A549 (cell line): ENCODE data around the gene PIAS4. TPM values are rescaled to one million over a fixed set of nuclear protein-coding genes. Genes with fewer than 3 reads are reported as not detected.

Experiments
- ATAC-seq, 2 experiments: fragments of 200-7000 bp in 1 of 2; fragments of >200 bp in 1 of 2; cut with Nextera tagmentation in 1 of 2; cut with Tn5 transposase in 1 of 2; 3 replicates each; pipeline versions ENCODE4 v1.8.0 to v1.9.1; 2018 to 2020; ENCODE audit warnings: mild to moderate bottlenecking in 1 of 2, moderate library complexity in 1 of 2
- CTCF ChIA-PET: fragments of 300-600 bp; sonication (Branson Sonifier 250); formaldehyde crosslinking; extraction: SDS; loops from one replicate; lab custom pipeline; 2021; ENCODE audit warnings: antibody characterized with exemption, inconsistent platforms; lab: Yijun Ruan, JAX
- POLR2A ChIA-PET: fragments of 350-600 bp; formaldehyde crosslinking; extraction: SDS; loops from one replicate; lab custom pipeline; 2021; ENCODE audit warnings: antibody characterized with exemption, inconsistent platforms; lab: Yijun Ruan, JAX
- DNase-seq, 2 experiments: peaks; one replicate each; pipeline versions ENCODE4 v3.0.0 to v3.0.0-alpha.2; 2011 to 2016; ENCODE audit warnings: low read depth in 1 of 2, low spot score in 1 of 2
- FAIRE-seq: peaks from 2 replicates; lab custom pipeline; 2011; peaks lifted over from hg19 to GRCh38; lab: Jason Lieb, UNC
- H3K27ac ChIP-seq, 2 experiments: fragments of >200 bp; sonication (Bioruptor Twin); formaldehyde crosslinking; 3 replicates each; pipeline ENCODE4 v1.5.1; 2016 to 2017
- H3K4me1 ChIP-seq: fragments of >200 bp; sonication (Bioruptor Twin); formaldehyde crosslinking; 3 replicates; pipeline ENCODE4 v1.6.1; 2016
- H3K4me2 ChIP-seq: fragments of >200 bp; sonication (Bioruptor Twin); formaldehyde crosslinking; 3 replicates; pipeline ENCODE4 v1.6.1; 2016
- H3K4me3 ChIP-seq: fragments of >200 bp; sonication (Bioruptor Twin); formaldehyde crosslinking; 3 replicates; pipeline ENCODE4 v1.5.1; 2016
- H3K9me3 ChIP-seq: fragments of >200 bp; sonication (Bioruptor Twin); formaldehyde crosslinking; 3 replicates; pipeline ENCODE4 v1.6.1; 2016
- BHLHE40 ChIP-seq: IDR thresholded peaks from 2 replicates; pipeline ENCODE4 v1.6.1; 2012; ENCODE audit warnings: low read depth, low read length, inconsistent platforms
- CBX2 ChIP-seq: fragments of 200-600 bp; sonication (generic); IDR thresholded peaks from 2 replicates; pipeline ENCODE4 v1.6.1; 2016; ENCODE audit warnings: low read depth, mild to moderate bottlenecking, borderline replicate concordance
- CBX8 ChIP-seq: fragments of 200-600 bp; sonication (generic); IDR thresholded peaks from 2 replicates; pipeline ENCODE4 v1.6.1; 2016
- CHD2 ChIP-seq: fragments of 150-350 bp; IDR thresholded peaks from 2 replicates; pipeline ENCODE4 v1.6.1; 2014; ENCODE audit warnings: low read length; ENCODE audit not compliant: partially characterized antibody
- CHD4 ChIP-seq: fragments of 200-600 bp; sonication (generic); IDR thresholded peaks from 2 replicates; pipeline ENCODE4 v1.6.1; 2016; ENCODE audit warnings: antibody characterized with exemption, mild to moderate bottlenecking, borderline replicate concordance
- EHF ChIP-seq: fragments of 250-450 bp; sonication (Bioruptor Pico); IDR thresholded peaks from 2 replicates; pipeline ENCODE4 v1.5.0; 2020; ENCODE audit warnings: mild to moderate bottlenecking
- EHMT2 ChIP-seq: fragments of 200-600 bp; sonication (generic); IDR thresholded peaks from 2 replicates; pipeline ENCODE4 v1.6.1; 2016; ENCODE audit warnings: antibody characterized with exemption, low read depth, mild to moderate bottlenecking, moderate library complexity
- FOSL2 ChIP-seq, 2 experiments: fragments of 450-650 bp in 1 of 2; fragments of >200 bp in 1 of 2; sonication (Bioruptor Twin) in 1 of 2; formaldehyde crosslinking; IDR thresholded peaks; 2 replicates each; pipeline versions ENCODE4 v1.5.0 to v1.6.1; 2016 to 2020; ENCODE audit warnings: mild to moderate bottlenecking in 1 of 2, moderate library complexity in 1 of 2
- FOXS1 ChIP-seq: fragments of 250-450 bp; sonication (Bioruptor Pico); IDR thresholded peaks from 2 replicates; pipeline ENCODE4 v1.5.0; 2020; ENCODE audit warnings: mild to moderate bottlenecking, moderate library complexity
- GATA3 ChIP-seq: IDR thresholded peaks from 2 replicates; pipeline ENCODE4 v1.6.1; 2012; ENCODE audit warnings: borderline replicate concordance
- HEYL ChIP-seq: fragments of 250-450 bp; sonication (Bioruptor Pico); IDR thresholded peaks from 2 replicates; pipeline ENCODE4 v1.8.0; 2021; ENCODE audit warnings: mild to moderate bottlenecking, moderate library complexity
- HOXA7 ChIP-seq: fragments of 250-450 bp; sonication (Bioruptor Pico); IDR thresholded peaks from 2 replicates; pipeline ENCODE4 v1.5.0; 2020; ENCODE audit warnings: mild to moderate bottlenecking, moderate library complexity
- HOXB13 ChIP-seq: fragments of 250-450 bp; sonication (Bioruptor Pico); IDR thresholded peaks from 2 replicates; pipeline ENCODE4 v1.5.0; 2020; ENCODE audit warnings: low read depth, mild to moderate bottlenecking, moderate library complexity
- HOXB5 ChIP-seq: fragments of 250-450 bp; sonication (Bioruptor Pico); IDR thresholded peaks from 2 replicates; pipeline ENCODE4 v1.5.0; 2020; ENCODE audit warnings: mild to moderate bottlenecking, moderate library complexity
- JUN ChIP-seq, 2 experiments: fragments of >200 bp; sonication (Bioruptor Twin); formaldehyde crosslinking; IDR thresholded peaks; 2 replicates in 1 of 2; 3 replicates in 1 of 2; pipeline ENCODE4 v1.6.1; 2016 to 2017
- KDM5A ChIP-seq: fragments of 200-600 bp; sonication (generic); IDR thresholded peaks from 2 replicates; pipeline ENCODE4 v1.6.1; 2016; ENCODE audit warnings: antibody characterized with exemption, mild to moderate bottlenecking
- MAZ ChIP-seq: fragments of 150-350 bp; IDR thresholded peaks from 2 replicates; pipeline ENCODE4 v1.6.1; 2014; ENCODE audit warnings: antibody characterized with exemption, low read depth, low read length, borderline replicate concordance
- MYC ChIP-seq: IDR thresholded peaks from 2 replicates; pipeline ENCODE4 v1.6.1; 2012; ENCODE audit warnings: mild to moderate bottlenecking, inconsistent platforms, low read length, improper control_type of control experiment, borderline replicate concordance
- NPAS2 ChIP-seq: fragments of 250-450 bp; sonication (Bioruptor Pico); IDR thresholded peaks from 2 replicates; pipeline ENCODE4 v1.8.0; 2022; ENCODE audit warnings: mild to moderate bottlenecking, moderate library complexity, borderline replicate concordance
- NR3C1 ChIP-seq: fragments of >200 bp; sonication (Bioruptor Twin); formaldehyde crosslinking; IDR thresholded peaks from 3 replicates; pipeline ENCODE4 v1.6.1; 2017
- PHF8 ChIP-seq: fragments of 200-600 bp; sonication (generic); IDR thresholded peaks from 2 replicates; pipeline ENCODE4 v1.6.1; 2016; ENCODE audit warnings: low read depth, mild to moderate bottlenecking, antibody characterized with exemption, moderate library complexity, borderline replicate concordance
- POLR2A ChIP-seq: IDR thresholded peaks from 2 replicates; pipeline ENCODE4 v1.6.1; 2012; ENCODE audit warnings: mild to moderate bottlenecking, low read length
- RAD21 ChIP-seq, 2 experiments: fragments of >200 bp in 1 of 2; sonication (Bioruptor Twin) in 1 of 2; formaldehyde crosslinking in 1 of 2; IDR thresholded peaks in 1 of 2; conservative IDR thresholded peaks in 1 of 2; 2 replicates in 1 of 2; 3 replicates in 1 of 2; pipeline ENCODE4 v1.6.1; 2012 to 2018; ENCODE audit warnings: inconsistent platforms in 1 of 2
- RFX5 ChIP-seq: fragments of 450-650 bp; IDR thresholded peaks from 2 replicates; pipeline ENCODE4 v1.7.1; 2014; ENCODE audit warnings: antibody characterized with exemption, mild to moderate bottlenecking, moderate library complexity
- SMC3 ChIP-seq: fragments of >200 bp; sonication (Bioruptor Twin); formaldehyde crosslinking; IDR thresholded peaks from 3 replicates; pipeline ENCODE4 v1.6.1; 2018; ENCODE audit warnings: inconsistent platforms
- ZC3H11A ChIP-seq: fragments of 450-650 bp; IDR thresholded peaks from 2 replicates; pipeline ENCODE4 v1.6.1; 2014; ENCODE audit warnings: antibody characterized with exemption, mild to moderate bottlenecking
- ZNF302 ChIP-seq: fragments of 250-450 bp; sonication (Bioruptor Pico); IDR thresholded peaks from 2 replicates; pipeline ENCODE4 v1.9.0; 2021; ENCODE audit warnings: inconsistent platforms, mild to moderate bottlenecking, moderate library complexity
- WGBS: methylation state at CpG from one replicate; pipeline ENCODE4 v1.1.6; 2017; ENCODE audit errors: missing lambda C conversion rate; 5-methylcytosine and 5-hydroxymethylcytosine counted together
- polyA plus RNA-seq, 4 experiments: library from polyadenylated mRNA; depleted of rRNA in 3 of 4; stranded (reverse); fragments of >200 nt; fragmentation: RNase III in 1 of 4; extraction: RNeasy Plus Mini Kit Qiagen cat#74134 plus additional on column Dnase treatment in 1 of 4; gene quantifications; 2 replicates in 3 of 4; 3 replicates in 1 of 4; pipeline ENCODE4 v1.2.3, GENCODE V29; 2011 to 2017
- TF ChIP-seq, protein P1 (sequence below): fragments of >200 bp; sonication (Bioruptor Twin); formaldehyde crosslinking; IDR thresholded peaks from 3 replicates; pipeline ENCODE4 v1.5.1; 2016
- TF ChIP-seq, protein P2 (sequence below): IDR thresholded peaks from 2 replicates; pipeline ENCODE4 v1.6.1; 2012; ENCODE audit warnings: low read depth, borderline replicate concordance
- TF ChIP-seq, protein P3 (sequence below): fragments of 150-350 bp; IDR thresholded peaks from 2 replicates; pipeline ENCODE4 v1.6.1; 2014; ENCODE audit warnings: low read depth, mild to moderate bottlenecking, low read length
- TF ChIP-seq, protein P4 (sequence below): fragments of 250-450 bp; sonication (Bioruptor Pico); IDR thresholded peaks from 2 replicates; pipeline ENCODE4 v1.5.0; 2020; ENCODE audit warnings: low read depth, mild to moderate bottlenecking, moderate library complexity

PIAS4 gene
- polyA plus RNA-seq, 2 of the 4 experiments (the other 2 are of a cell fraction) = 5.2 to 12.8 TPM

DNA sequence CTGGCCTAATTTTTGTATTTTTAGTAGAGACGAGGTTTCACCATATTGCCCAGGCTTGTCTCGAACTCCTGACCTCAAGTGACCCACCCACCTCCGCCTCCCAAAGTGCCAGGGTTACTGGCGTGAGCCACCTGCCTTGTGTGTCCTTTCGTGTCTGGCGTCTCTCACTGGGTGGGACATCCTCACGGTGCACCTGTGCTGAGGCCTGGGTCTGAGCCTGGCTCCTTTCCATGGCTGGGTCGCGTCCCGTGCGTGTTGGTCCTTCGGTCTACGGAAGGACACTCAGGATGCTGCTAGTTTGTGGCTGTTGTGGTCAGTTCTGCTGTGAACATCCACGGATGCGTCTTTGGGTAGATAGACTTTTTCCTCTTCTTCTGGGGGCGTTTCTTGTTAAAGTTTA is 19.6 kb downstream of the PIAS4 start:
- FAIRE-seq (no peak), ATAC-seq (no peak), DNase-seq (no peak)
- Histone ChIP-seq H3K4me3 (no peak overlapping the region), H3K27ac (no peak overlapping the region), H3K4me1 (no peaks in the 10 kb centered on the region), H3K9me3 (no peaks in the 10 kb centered on the region), H3K4me2 (no peak overlapping the region)
- POLR2A ChIA-PET = no interaction called here
- WGBS = 93% methylated on average over 16 of the region's 16 CpGs
- no peak for TF ChIP-seq CBX2
- TF ChIP-seq BHLHE40 = no peak
- CTCF ChIA-PET = interaction anchor here (0.5 to 1.6 kb wide), 3 partner anchors 10 to 181 kb away, joined by 3 to 4 read pairs (median 4); no protein-coding TSS in a partner anchor

DNA sequence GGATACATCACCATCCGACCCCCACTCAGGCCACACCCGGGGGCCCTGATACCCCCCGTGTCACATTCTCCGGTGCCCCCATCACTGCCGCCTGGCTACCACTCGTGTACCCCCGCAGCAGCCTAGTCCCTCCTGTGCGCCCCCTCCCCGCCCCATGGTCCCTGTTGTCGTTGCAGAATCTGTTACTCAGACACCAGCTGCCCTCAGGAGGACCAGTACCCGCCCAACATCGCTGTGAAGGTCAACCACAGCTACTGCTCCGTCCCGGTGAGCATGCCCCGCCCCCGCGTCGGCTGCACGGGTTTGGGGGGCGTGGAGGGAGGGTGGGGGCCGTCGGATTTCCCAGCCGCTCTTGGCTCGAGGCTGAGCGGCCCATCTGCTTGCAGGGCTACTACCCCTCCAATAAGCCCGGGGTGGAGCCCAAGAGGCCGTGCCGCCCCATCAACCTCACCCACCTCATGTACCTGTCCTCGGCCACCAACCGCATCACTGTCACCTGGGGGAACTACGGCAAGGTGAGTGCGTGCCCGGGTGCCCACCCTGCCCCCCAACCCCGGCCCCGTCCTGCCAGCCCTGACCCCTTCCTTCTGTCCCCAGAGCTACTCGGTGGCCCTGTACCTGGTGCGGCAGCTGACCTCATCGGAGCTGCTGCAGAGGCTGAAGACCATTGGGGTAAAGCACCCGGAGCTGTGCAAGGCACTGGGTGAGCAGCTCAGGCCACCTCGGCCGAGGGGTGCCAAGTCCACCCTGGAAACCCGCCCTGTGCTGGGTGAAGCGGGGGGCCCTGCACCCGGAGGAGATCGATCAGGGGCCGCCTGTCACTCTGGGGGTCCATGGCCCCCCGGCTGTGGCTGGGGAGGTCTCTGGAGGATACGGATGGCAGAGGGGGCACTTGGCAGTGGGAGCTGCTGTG is 21.1 kb downstream of the PIAS4 start:
- ChIA-PET POLR2A (no interaction called here), CTCF (interaction anchor here (1.6 kb wide), 1 partner anchor 180 kb away, joined by 4 read pairs; no protein-coding TSS in a partner anchor)
- Histone ChIP-seq H3K27ac (no peak overlapping the region), H3K4me1 (no peaks in the 10 kb centered on the region)
- no peak for ATAC-seq
- TF ChIP-seq HEYL (CRISPR knock-in tag) = no peak
- TF ChIP-seq MYC = no peak
- TF ChIP-seq NPAS2 (CRISPR knock-in tag) = no peak
- TF ChIP-seq FOSL2 (IDR thresholded peaks at IDR 0.05) = no peak
- no peak for TF ChIP-seq FOSL2 (CRISPR knock-in tag; IDR thresholded peaks at IDR 0.05)
- TF ChIP-seq BHLHE40 = no peak
- no peak for TF ChIP-seq CBX8
- TF ChIP-seq, protein P1, sequence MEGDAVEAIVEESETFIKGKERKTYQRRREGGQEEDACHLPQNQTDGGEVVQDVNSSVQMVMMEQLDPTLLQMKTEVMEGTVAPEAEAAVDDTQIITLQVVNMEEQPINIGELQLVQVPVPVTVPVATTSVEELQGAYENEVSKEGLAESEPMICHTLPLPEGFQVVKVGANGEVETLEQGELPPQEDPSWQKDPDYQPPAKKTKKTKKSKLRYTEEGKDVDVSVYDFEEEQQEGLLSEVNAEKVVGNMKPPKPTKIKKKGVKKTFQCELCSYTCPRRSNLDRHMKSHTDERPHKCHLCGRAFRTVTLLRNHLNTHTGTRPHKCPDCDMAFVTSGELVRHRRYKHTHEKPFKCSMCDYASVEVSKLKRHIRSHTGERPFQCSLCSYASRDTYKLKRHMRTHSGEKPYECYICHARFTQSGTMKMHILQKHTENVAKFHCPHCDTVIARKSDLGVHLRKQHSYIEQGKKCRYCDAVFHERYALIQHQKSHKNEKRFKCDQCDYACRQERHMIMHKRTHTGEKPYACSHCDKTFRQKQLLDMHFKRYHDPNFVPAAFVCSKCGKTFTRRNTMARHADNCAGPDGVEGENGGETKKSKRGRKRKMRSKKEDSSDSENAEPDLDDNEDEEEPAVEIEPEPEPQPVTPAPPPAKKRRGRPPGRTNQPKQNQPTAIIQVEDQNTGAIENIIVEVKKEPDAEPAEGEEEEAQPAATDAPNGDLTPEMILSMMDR = no peak
- TF ChIP-seq NR3C1 = no peak
- no peak for TF ChIP-seq CHD4
- TF ChIP-seq, protein P2, sequence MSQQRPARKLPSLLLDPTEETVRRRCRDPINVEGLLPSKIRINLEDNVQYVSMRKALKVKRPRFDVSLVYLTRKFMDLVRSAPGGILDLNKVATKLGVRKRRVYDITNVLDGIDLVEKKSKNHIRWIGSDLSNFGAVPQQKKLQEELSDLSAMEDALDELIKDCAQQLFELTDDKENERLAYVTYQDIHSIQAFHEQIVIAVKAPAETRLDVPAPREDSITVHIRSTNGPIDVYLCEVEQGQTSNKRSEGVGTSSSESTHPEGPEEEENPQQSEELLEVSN = no peak
- TF ChIP-seq MAZ = no peak
- no peak for TF ChIP-seq RFX5
- TF ChIP-seq EHMT2 = no peak
- TF ChIP-seq, all 56 proteins: peak for 0
- DNase-seq = no peak
- FAIRE-seq = no peak
- no peak overlapping the region for H3K4me3 ChIP-seq
- no peaks in the 10 kb centered on the region for H3K9me3 ChIP-seq
- WGBS = 93% methylated on average over 25 of the region's 48 CpGs
- H3K4me2 ChIP-seq = no peak overlapping the region

DNA sequence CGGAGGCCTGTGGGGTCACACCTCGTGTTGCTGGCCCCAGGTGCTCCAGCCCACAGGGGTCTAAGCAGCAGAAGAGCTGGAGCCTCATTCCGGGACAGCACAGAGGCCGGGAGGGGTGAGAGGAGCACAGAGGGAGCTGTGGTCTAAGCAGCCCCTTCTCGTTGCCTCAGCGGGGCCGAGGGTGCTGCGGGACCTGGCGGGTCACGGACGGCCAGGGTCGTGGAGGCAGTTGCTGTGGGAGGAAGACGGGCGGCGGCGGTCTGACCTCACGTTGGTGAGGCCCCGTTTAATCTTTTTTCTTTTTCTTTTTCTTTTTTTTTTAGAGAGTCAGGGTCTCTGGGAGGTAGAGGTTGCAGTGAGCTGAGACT is 21.7 kb downstream of the PIAS4 start:
- H3K9me3 ChIP-seq = no peaks in the 10 kb centered on the region
- ChIA-PET CTCF (no interaction called here), POLR2A (no interaction called here)
- TF ChIP-seq HOXB5 (CRISPR knock-in tag) (no peak), EHF (no peak), GATA3 (no peak), NPAS2 (CRISPR knock-in tag) (no peak), RAD21 (conservative IDR thresholded peaks at IDR 0.05 in 1 of 2, IDR thresholded peaks at IDR 0.05 in 1 of 2) (no peak), JUN (IDR thresholded peaks at IDR 0.05) (no peak), CHD2 (no peak), POLR2A (no peak), HOXB13 (no peak), SMC3 (no peak), FOXS1 (CRISPR knock-in tag) (no peak), PHF8 (no peak), ZNF302 (CRISPR knock-in tag) (no peak), ZC3H11A (no peak), KDM5A (no peak), MYC (no peak), HOXA7 (CRISPR knock-in tag) (no peak)
- TF ChIP-seq, protein P3, sequence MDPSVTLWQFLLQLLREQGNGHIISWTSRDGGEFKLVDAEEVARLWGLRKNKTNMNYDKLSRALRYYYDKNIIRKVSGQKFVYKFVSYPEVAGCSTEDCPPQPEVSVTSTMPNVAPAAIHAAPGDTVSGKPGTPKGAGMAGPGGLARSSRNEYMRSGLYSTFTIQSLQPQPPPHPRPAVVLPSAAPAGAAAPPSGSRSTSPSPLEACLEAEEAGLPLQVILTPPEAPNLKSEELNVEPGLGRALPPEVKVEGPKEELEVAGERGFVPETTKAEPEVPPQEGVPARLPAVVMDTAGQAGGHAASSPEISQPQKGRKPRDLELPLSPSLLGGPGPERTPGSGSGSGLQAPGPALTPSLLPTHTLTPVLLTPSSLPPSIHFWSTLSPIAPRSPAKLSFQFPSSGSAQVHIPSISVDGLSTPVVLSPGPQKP = no peak
- TF ChIP-seq, protein P4, sequence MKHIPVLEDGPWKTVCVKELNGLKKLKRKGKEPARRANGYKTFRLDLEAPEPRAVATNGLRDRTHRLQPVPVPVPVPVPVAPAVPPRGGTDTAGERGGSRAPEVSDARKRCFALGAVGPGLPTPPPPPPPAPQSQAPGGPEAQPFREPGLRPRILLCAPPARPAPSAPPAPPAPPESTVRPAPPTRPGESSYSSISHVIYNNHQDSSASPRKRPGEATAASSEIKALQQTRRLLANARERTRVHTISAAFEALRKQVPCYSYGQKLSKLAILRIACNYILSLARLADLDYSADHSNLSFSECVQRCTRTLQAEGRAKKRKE = no peak

More for the DNA sequence above, 21.7 kb downstream of the PIAS4 start:
- H3K27ac ChIP-seq = no peak overlapping the region
- 95% methylated on average over 15 of the region's 18 CpGs for WGBS
- no peak for ATAC-seq
- H3K4me2 ChIP-seq = no peak overlapping the region
- no peak overlapping the region for H3K4me3 ChIP-seq
- DNase-seq = no peak
- H3K4me1 ChIP-seq = no peaks in the 10 kb centered on the region
- no peak for FAIRE-seq
